CD4-positive, alpha-beta T cell treated with Interleukin-10 for 1 hour (primary cell): ENCODE results near the gene FOXB2.
"Not testable (repeated sequence)": the region's sequence is repeated elsewhere in the genome, so short reads cannot be mapped to it uniquely, and the experiment has no call there.

ENCODE experiments used
- DNase-seq: peaks from one replicate; pipeline ENCODE4 v3.0.0-alpha.2; 2020

The FOXB2 gene

DNA sequence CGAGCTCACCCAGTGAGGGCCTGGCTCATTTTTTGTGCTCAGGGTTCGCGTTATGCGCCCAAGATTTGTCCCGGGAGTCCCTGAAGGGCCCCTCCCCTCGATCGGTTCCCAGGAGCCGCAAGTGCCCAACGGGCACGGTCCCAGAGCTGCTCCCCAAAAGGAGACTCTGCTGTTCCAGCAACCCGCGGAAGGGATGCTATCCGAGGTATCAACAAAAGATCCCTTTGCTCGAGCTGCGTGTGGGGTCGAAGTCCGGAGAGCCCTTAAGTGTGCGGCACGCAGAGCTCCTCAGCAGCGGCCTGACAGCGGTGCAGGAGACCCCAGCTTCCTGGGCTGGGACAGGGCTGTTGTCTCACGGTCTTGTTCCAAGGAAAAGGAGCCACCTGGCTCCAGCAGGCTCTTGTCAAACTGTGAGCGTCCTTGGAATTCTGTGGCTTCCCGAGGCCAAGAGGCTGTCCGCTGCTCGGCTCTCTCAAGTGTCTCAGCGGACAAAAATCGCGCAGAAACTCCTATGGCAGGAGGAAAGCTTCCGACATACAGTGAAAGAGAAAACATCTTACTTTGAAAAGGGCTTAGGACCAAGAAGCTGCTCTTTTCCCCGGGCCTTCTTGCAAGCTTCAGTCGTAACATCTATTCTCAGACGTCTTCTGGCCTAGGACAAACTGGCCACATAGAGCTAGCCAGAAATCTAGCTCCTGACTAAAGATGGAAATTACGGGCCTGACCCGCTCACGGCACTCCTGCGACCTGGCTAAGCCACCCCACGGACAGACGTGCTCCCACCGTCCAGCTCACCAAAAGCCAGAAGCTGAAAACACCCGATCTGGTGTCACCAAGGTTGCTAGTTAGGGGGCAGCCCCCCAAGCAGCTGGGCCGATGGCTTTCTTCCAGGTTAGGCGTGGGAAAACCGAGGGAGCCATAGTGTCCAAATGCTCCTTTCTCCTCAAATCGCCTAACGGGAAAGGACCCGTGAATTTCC, 2.6 kb upstream of the FOXB2 start:
- DNase-seq: no peak

DNA sequence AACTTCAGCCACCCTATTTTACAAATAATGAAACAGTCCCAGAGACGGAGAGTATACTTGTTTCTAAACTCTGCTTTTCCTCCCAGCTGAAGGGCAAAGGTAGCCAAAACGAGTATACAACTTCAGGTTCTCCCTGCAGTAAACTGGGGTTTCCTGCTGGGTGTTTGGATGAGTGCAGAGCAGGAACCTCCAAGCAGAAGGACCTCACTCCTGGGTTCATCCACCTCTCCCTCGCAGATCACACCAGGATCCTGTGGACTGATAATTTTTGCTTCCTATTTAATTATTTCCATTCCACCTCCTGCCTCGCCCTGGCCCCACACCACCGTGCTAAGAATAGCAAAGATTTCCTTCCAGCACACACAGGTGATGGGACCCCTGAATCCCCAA, 2.0 kb upstream of the FOXB2 start:
- DNase-seq: no peak

DNA sequence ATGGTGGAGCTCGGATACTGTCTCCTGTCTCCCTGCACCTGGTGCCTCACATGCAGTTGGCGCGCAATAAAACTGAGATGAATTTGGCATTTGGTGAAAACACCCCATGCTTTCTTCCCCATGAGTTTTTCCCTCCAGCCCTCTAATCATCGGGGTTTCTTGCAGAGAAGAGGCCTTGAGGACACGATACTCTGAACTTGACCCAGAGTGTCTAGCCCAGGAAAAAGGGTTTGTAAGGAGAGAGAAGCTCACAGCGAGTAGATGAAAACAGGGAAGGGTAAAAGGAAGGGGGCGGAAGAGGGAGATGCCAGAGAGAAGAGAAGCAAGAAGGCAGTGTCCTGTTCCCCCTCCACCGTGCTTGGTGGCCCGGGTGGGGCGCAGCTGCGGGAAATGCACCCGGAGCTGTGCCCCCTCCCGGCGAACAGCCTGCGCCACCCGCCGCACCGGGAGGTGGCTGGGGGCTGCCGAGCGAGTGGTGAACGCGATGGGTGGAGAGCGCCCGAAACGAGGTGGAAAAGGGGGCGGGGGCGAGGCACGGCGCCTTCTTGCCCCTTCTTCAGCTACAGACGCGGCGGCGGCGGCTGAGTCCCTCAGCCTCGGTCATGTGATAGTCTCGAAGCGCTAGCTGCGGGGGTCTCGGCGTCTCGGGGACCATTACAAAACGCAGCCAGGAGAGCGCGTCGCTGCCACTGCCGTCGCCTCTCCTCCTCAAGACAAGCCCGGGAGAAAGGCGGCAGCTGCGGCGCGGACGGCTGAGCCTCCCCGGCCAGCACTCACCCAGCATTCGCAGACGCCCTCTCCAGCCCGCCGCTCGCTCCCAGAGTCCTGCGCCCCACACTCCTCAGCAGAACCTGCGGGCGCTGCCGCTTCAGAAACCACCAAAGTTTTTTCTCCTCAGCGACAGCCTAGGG, 1.1 kb upstream of the FOXB2 start:
- DNase-seq: no peak

DNA sequence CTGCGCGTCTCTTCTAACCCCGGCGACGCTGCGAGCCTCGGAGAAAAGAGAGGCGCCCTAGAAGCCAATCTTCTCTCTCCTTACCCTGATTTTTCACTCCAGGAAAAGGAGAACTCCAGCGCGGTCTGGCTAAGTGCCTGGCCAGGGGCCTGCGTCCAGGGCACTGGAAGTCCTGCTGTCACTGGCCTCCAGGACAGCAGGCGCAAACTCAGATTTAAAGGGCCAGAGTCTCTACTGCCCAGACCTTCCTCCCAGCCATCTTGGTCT, 553 bp upstream of the FOXB2 start:
- DNase-seq: no peak

GRCh38 chr9:77019926-77020412, 514 bp downstream of the FOXB2 start:
- no peak for DNase-seq

GRCh38 chr9:77020413-77021290, 1.2 kb downstream of the FOXB2 start:
- DNase-seq: no peak

GRCh38 chr9:77021291-77021894, 1.9 kb downstream of the FOXB2 start:
- no peak for DNase-seq

- no peak for DNase-seq
Observed at GRCh38 chr9:77021922-77022782, 2.7 kb downstream of the FOXB2 start.

DNA sequence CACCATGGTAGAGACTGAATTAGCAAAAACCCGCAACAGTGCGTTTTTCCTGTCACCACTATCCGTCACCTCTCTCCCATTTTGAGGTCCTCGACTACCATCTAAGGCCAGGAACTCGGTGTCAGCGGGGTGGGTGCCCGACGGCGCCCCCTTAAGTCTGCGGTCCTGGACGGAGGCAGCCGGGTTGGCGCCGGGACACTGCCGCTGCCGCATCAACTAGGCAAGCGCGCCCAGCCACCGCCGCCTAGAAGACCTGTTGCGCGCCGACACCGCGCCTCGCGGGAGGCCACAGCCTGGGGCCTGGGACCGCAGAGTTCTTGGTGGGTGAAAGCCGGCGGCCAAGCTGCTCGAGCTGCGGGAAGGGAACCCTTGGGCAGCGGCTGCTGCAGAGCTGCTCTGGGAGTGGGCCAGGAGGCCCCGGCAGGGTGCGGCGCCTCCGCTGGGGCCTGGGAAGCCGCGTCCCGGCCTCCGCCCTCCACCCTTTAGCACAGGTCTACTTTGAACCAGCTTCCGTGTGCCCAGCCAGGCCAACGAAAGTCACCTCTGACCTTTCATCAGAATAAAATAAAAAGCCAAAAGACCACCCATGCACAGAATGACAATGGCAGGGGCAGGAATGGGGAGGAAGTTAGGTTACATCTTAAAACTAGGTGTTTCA, 3.5 kb downstream of the FOXB2 start:
- DNase-seq: no peak

DNA sequence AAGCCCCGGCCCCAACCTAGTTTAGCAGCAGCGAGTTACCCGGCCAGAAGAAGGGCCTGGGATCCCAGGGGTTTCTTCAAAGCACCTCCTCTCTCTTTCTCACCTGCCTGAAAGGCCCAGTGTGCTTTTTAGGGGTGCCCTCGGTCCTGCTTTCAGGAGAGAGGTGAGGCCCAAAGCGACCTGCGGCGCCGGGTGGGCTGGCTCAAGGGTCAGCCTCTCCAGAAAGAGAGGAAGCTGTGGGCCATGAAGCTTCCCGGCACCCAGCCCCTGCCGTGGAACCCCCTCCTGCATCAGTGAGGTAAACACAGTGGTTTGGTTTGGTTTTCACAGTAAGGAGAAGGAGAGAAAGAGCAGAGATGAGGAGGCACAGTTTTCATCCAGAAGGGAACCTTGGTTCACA, 4.3 kb downstream of the FOXB2 start:
- no peak for DNase-seq

- DNase-seq: no peak
Observed at GRCh38 chr9:77024776-77025545, 5.5 kb downstream of the FOXB2 start.

DNA sequence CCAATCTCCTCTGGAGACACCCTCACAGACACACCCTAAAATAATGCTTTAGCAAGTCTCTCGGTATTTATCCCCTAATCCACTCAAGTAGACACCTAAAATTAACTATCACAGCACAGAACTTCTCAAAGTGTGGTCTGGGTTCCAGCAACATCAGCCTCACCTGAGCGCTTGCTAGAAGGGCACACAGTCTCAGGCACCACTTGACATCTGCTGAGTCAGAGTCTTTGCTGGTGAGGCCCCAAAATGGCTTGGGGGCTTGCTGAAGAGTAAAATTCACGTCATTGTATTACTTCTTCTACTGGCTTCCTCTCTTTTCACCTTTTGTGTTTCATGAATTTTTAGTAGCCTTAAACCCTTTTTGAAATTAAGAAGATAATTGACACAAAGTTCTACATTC, 9.0 kb downstream of the FOXB2 start:
- DNase-seq: no peak

DNA sequence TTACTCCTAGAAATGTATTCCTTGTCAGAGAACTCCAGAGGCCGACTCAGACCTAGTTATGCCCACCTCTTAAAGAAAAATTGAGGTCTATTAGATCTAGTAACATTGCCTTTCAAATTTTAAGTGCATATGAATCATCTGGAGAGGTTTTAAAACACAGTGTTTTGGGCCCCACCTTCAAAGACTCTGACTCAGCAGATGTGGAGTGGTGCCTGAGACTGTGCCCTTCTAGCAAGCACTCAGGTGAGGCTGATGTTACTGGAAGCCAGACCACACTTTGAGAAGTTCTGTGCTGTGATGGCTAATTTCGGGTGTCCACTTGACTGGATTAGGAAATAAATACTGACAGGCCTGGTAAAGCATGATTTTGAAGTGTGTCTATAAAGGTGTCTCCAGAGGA, 10.6 kb downstream of the FOXB2 start:
- no peak for DNase-seq

GRCh38 chr9:77038281-77039036, 19.0 kb downstream of the FOXB2 start:
- no peak for DNase-seq

DNA sequence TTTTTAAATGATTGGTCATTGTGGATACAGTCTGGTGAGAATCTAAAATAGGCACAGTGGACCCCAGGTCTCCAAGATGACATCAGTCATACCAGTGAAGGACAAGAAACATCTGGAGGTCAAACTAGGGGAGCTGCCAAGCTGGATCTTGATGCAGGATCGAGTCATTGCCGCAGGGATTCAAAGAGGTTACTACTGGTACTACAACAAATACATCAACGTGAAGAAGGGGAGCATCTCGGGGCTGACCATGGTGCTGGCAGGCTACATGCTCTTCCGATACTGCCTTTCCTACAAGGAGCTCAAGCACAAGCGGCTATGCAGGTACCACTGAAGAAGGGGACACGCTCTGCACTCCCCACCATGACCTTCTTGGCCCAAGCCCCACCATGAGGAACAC, 20.9 kb downstream of the FOXB2 start:
- no peak for DNase-seq

GRCh38 chr9:77043743-77044142, 24.3 kb downstream of the FOXB2 start:
- not testable (repeated sequence) for DNase-seq

GRCh38 chr9:77060681-77061080, 41.2 kb downstream of the FOXB2 start:
- not testable (repeated sequence) for DNase-seq

GRCh38 chr9:77063645-77064285, 44.3 kb downstream of the FOXB2 start:
- DNase-seq: no peak

DNA sequence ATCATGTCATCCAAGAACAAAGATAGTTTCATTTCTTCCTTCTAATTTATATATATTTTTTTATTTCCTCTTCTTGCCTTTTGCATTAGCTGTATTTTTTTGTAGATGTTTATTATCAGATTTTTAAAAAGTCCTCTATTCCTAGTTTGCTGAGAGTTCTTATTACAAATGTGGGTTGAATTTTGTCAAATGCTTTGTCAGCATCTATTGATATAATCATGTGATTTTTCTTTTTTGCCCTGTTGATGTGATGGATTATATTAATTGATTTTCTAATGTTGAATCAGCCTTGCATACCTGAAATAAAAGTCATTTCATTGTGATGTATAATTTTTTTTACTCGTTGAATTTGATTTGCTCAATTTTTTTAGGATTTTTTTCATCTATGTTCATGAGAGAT, 46.9 kb downstream of the FOXB2 start:
- DNase-seq: no peak
